T follicular helper cell (primary cell): ENCODE measurements around the gene C3orf22.
"Not testable (repeated sequence)": the region's sequence is repeated elsewhere in the genome, so short reads cannot be mapped to it uniquely, and the experiment has no call there.

Experiments used
- DNase-seq: peaks from one replicate; pipeline ENCODE4 v3.0.0-alpha.2; 2020; ENCODE audit warnings: low read depth

The C3orf22 gene

GRCh38 chr3:126542340-126543241 lies 16.1 kb downstream of the C3orf22 start:
- no peak for DNase-seq

- no peak for DNase-seq
Measured at GRCh38 chr3:126541628-126542339, 16.9 kb downstream of the C3orf22 start.

DNA sequence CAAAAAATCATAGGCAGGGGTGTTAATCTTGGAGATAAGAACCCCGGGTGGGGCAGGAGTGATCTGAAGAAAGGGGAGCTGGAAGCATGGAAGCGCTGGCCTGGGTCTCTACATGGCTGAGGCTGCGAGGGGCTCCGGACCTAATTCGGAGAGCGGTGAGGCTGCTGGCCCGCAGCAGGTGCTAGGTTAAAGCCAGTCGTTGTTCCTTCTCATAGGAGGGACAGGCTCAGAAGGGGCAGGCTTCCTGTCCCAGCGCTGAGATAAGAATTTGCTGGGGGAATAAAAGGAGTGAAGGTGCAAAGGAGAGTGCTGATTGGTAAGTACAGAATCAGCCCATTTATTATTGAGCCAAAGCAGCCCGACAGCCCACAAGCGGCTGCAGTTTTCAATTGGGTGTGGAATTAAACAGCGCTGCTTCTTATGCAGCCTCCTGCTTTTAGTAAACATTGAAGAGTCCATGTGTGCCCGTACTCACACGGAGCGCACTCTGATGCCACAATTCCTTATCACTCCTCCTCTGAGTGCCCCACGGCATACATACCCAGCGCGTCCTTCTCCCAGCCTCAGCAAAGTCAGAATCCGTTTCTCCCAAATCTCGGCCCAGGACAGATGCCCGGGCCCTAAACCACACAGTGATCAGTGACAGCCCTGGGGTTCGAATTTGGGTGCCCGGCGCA lies 17.6 kb downstream of the C3orf22 start:
- no peak for DNase-seq

- no peak for DNase-seq
Measured at GRCh38 chr3:126540342-126540849, 18.3 kb downstream of the C3orf22 start.

DNA sequence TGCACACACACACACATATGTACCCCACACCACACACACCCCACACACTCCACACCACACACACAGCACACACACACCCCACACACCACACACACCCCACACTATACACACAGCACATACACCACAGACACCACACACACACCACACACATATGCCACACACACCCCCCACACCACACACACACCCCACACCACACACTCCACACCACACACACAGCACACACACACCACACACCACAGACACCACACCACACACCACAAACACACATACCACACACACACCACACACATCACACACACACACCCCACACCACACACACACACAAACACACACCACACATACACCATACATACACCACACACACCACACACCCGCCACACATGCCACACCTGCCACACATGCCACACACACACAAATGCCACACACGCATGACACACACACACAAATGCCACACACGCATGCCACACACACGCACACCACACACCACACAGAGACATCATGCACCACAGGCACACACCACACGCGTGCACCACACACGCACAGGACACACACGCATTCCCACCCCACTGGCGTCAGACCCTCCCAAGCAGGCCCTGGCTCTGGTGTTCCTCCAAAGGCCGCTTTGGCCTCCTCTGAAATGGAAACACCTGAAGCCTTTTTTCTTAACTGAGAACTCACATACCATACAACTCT lies 19.0 kb downstream of the C3orf22 start:
- no peak for DNase-seq

DNA sequence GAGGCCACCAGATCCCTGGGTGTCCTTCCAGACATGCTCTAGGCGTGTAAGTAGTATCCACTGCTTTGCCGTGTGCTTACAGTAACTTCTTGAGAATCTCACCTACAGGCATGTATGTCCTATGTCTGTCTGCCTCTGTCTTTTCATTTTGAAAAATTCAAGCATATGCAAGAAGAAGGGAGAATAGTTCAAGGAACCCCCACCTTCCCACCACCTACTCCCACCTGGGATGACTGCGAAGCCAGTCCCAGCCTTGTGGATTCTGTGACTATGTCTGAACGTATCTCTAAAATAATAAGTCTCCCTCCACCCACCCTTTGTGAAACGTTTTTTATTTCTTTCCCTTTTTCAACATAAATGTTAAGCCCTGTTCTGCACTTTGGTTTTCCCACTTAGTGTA lies 19.8 kb downstream of the C3orf22 start:
- DNase-seq, result no peak

- no peak for DNase-seq
Measured at GRCh38 chr3:126538316-126538715, 20.4 kb downstream of the C3orf22 start.

- no peak for DNase-seq
Measured at GRCh38 chr3:126537730-126538281, 20.9 kb downstream of the C3orf22 start.

- no peak for DNase-seq
Measured at GRCh38 chr3:126537116-126537729, 21.5 kb downstream of the C3orf22 start.

- no peak for DNase-seq
Measured at GRCh38 chr3:126536126-126536525, 22.6 kb downstream of the C3orf22 start.

DNA sequence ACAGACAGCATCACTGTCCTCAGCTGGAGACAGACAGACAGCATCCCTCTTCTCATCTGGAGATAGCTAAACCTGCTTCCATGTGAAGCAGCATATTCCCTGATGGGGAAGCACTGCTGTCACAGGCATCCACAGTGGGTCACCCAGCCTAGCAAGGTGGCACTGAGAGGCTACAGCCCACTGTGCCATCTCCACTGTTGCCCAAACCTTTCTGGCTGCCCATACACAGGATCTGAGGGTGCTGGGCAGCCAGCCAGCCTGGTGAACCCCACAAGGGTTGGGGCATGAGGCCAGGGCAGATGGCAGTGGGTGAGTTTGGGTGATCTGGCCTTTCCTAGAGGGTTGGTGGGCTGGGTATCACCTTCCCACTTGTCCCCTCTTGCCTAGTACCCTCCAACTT lies 23.1 kb downstream of the C3orf22 start:
- DNase-seq, result no peak

DNA sequence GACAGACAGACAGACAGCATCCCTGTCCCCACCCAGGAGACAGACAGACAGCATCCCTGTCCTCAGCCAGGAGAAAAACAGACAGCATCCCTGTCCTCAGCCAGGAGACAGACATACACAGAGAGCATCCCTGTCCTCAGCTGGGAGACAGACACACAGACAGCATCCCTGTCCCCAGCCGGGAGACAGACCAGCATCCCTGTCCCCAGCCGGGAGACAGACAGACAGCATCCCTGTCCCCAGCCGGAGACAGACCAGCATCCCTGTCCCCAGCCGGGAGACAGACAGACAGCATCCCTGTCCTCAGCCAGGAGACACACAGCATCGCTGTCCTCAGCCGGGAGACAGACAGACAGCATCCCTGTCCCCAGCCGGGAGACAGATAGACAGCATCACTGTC lies 24.0 kb downstream of the C3orf22 start:
- not testable (repeated sequence) for DNase-seq

DNA sequence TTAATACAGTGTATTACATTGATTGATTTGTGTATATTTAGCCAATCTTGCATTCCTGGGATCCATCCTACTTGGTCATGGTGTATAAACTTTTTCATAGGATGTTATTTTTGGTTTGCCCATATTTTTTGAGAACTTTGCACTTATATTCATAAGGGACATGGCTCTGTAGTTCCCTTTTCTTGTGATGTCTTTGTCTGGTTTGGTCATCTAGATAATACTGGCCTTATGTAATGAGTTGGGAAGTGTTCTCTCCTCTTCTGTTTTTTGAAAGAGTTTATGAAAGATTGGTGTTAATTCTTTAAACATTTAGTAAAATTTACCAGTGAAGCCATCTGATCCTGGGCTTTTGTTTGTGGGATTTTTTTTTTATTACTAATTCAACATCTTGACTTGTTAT lies 25.2 kb downstream of the C3orf22 start:
- DNase-seq, result no peak

DNA sequence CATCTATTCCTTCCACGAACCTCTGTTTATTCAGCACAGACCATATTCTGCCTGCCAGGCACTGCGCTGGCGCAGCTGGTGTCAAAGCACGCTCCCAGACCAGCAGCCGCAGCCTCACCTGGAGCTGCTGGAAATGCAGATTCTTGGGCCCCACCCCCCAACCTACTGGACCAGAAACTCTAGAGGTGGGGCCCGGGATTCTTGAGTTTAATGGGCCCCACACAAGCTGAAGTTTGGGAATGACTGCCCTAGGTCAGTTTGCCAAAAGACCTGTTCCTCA lies 27.7 kb downstream of the C3orf22 start:
- no peak for DNase-seq

DNA sequence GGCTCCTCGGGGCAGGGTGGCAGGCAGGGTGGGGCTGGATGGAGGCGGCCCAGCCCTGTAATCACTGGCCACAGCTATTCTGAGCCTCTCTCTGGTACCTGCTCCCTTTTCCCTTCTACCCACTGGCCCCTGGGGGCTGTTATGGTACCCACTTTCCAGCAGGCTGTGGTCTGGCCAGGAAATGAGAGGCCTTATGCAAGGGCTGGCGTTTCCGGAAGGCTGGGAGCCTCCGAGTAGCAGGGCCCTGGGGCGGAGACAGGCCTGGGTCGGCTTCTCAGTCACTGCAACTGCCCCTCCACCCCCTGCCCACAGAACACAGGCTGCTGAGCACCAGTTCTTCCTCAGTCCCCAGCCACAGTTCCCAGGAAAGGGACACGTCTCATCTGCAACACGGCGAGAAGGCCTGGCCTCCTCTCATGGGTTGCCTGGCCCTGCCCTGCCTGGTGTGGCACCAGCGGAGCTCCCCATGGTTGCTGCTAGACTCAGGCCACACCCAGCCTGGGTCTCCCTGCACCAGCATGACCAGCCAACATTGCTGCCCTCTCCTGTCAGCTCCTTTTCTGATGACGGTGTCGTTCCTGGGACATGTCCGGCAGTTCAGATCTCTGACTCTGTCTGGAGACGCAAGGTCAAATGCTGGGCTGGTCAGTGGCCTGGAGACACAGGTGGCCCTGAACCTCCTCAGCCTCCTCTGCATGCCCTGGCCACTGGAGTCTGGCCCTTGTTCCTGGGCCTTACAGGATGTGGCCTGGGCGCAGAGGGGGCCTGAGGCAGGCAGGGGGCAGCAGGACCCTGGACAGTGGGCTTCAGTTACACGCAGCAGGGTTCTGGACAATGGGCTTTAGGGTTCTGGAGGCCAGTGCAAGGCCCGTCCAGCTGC lies 28.3 kb downstream of the C3orf22 start:
- DNase-seq, result no peak

DNA sequence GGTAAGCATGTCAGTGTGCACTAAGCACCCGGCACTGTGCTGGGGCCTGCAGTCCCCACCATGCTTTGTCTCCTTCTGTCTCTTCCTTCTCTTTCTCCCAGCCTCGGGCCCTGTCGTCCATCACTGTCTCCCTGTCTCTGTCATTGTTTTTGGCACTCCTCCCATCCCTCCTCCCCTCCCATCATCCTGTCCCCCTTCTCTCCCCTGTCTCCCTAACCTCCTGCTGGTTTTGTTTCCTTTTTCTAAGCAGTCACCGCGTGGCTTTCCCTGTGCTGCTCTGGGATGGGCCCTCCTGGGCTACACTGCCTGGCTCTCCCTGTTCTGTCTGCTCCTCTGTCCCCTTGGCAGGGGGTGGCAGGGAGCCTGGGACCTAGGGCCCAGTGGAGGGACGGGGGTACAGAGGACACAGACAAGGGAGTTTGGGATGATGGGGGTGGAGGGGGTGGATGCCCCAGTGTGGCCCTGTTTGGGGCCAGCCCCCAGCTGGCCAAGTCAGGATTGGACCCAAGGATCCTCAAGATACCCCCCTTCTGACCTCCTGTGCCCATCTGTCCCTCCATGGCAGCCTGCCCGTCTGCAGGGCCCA lies 29.1 kb downstream of the C3orf22 start:
- no peak for DNase-seq

DNA sequence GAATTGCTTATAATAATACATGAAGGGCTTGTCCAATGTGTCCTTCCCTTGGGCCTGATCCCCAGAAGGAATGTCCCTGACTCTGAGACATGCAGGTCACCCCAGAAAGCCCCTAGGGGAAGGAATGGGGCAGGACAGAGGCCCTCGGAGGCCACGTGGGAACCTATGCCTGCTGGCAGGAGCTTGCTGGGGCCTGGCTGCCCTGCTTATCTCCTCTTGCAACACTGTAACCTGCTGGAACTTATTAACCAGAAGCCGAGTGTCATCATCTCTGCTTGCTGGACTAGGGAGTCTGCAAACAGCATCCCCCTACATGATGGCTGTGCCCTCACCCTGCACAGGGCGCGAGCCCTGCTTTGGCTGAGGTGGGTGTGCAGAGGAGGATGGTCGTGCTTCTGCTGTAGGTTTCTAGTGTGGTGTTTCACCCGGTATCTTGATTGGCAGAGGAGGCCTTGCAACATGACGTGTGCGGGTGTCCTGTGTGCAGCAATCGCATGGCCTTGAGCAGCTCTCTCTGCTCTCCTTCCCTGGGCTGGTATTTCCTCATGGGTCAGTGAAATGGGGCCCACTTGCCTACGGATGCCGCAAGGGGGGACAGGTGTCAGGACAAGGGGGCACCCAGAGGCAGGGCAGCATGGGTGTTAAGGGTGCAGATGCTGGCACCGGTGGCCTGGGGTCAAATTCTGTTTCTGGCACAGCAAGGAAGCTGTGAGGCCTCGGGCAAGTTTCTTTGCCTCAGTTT lies 29.8 kb downstream of the C3orf22 start:
- no peak for DNase-seq

DNA sequence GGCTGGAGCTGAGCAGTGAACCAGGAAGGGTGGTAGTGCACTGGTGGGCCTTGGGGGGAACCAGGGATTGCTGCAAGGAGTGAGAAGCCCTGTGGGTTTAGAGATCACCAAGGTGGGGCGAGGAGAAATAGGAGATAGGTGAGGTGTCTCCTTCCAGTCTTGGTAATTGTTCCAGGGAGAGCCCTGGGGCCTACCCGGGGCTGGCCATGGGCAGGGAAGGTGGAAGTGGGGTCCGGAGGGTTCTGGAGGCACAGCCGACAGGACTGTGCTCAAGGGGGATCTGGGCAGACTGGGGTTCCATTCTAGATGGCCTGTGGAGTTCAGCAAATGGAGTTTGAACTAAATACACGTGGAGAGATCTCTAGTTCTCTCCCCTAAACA lies 30.3 kb downstream of the C3orf22 start:
- DNase-seq, result no peak
